HL-60 (cell line): ENCODE data around the gene DMAC2.

ENCODE experiments used
- CTCF ChIP-seq: IDR thresholded peaks from one replicate; pipeline ENCODE4 v1.5.1; 2011; ENCODE audit warnings: low read length, control low read depth, inconsistent platforms; ENCODE audit not compliant: insufficient read depth
- POLR2AphosphoS5 ChIP-seq: IDR thresholded peaks from 2 replicates; pipeline ENCODE4 v1.6.1; 2012; ENCODE audit warnings: low read depth

- no peak for TF ChIP-seq POLR2AphosphoS5
- no peak for TF ChIP-seq CTCF
Observed at GRCh38 chr19:41447732-41448332, 8.1 kb upstream of the DMAC2 start.
